HG03460 (cell line): Measurements from ENCODE around the gene RNLS.

Experiments used
- ATAC-seq: cut with Tn5 transposase; IDR thresholded peaks from one replicate; pipeline ENCODE4 v1.9.1; 2021; ENCODE audit not compliant: unreplicated experiment

Gene RNLS

GRCh38 chr10:88437411-88437810, 145.7 kb downstream of the RNLS start:
- ATAC-seq, result no peak

GRCh38 chr10:88433565-88434186, 149.4 kb downstream of the RNLS start:
- ATAC-seq, result no peak

- ATAC-seq, result no peak
Measured at GRCh38 chr10:88431103-88431502, 152.0 kb downstream of the RNLS start.

- ATAC-seq, result no peak
Measured at GRCh38 chr10:88428976-88429375, 154.1 kb downstream of the RNLS start.

- ATAC-seq, result no peak
Measured at GRCh38 chr10:88428442-88428841, 154.7 kb downstream of the RNLS start.

GRCh38 chr10:88427024-88427423, 156.1 kb downstream of the RNLS start:
- no peak for ATAC-seq

GRCh38 chr10:88424881-88425280, 158.2 kb downstream of the RNLS start:
- ATAC-seq, result no peak

- ATAC-seq, result no peak
Measured at GRCh38 chr10:88423732-88424131, 159.4 kb downstream of the RNLS start.

- no peak for ATAC-seq
Measured at GRCh38 chr10:88421590-88421989, 161.5 kb downstream of the RNLS start.

GRCh38 chr10:88418871-88419270, 164.2 kb downstream of the RNLS start:
- no peak for ATAC-seq

- ATAC-seq, result no peak
Measured at GRCh38 chr10:88417387-88418030, 165.6 kb downstream of the RNLS start.

- no peak for ATAC-seq
Measured at GRCh38 chr10:88416801-88417200, 166.3 kb downstream of the RNLS start.

- no peak for ATAC-seq
Measured at GRCh38 chr10:88415533-88416130, 167.5 kb downstream of the RNLS start.

- no peak for ATAC-seq
Measured at GRCh38 chr10:88413412-88413811, 169.7 kb downstream of the RNLS start.

GRCh38 chr10:88411772-88412349, 171.3 kb downstream of the RNLS start:
- no peak for ATAC-seq

GRCh38 chr10:88409824-88410223, 173.3 kb downstream of the RNLS start:
- ATAC-seq, result no peak

GRCh38 chr10:88409236-88409635, 173.9 kb downstream of the RNLS start:
- no peak for ATAC-seq

GRCh38 chr10:88408096-88408495, 175.0 kb downstream of the RNLS start:
- no peak for ATAC-seq

GRCh38 chr10:88404133-88404532, 179.0 kb downstream of the RNLS start:
- no peak for ATAC-seq

- ATAC-seq, result no peak
Measured at GRCh38 chr10:88401671-88402347, 181.3 kb downstream of the RNLS start.

- ATAC-seq, result no peak
Measured at GRCh38 chr10:88399240-88399639, 183.9 kb downstream of the RNLS start.

- ATAC-seq, result no peak
Measured at GRCh38 chr10:88395677-88396076, 187.4 kb downstream of the RNLS start.
